Activated T-cell treated with anti-CD3 and anti-CD28 coated beads, Interleukin-2, amount 50 U/mL, for 1 hour (primary cell): ENCODE results near the gene SARDH.
"Not testable (repeated sequence)": the region's sequence is repeated elsewhere in the genome, so short reads cannot be mapped to it uniquely, and the experiment has no call there.

Experiments
- DNase-seq: peaks from one replicate; pipeline ENCODE4 v3.0.0-alpha.2; 2020

SARDH gene

DNA sequence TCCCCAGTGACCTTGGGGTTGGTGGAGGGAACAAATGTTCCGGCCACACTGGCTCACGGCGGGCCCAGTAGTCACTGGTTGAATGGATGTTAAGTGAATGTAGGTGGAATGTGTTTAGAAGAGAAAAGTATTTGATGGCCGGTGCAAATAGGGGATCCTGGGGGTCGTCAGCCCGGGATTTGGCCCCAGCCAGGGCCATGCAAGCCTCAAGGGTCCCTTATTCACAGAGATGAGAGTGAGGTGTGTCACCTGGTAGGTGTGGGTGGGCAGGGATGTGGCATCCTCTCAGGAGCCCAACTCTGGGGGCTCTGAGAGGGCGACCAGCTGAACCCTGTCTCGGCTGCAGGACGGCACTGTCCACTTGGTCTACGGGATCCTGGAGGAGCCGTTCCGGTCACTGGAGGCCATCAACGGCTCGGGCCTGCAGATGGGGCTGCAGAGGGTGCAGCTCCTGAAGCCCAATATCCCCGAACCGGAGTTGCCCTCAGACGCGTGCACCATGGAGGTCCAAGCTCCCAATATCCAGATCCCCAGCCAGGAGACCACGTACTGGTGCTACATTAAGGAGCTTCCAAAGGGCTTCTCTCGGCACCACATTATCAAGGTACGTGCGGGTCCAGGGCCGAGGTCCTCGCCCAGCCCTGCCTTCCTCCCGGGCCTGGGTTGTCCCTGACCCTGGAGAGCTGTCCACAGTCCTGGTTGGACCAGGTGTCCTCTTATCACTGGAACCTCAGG lies 96.1 kb downstream of the SARDH start:
- DNase-seq, result no peak

DNA sequence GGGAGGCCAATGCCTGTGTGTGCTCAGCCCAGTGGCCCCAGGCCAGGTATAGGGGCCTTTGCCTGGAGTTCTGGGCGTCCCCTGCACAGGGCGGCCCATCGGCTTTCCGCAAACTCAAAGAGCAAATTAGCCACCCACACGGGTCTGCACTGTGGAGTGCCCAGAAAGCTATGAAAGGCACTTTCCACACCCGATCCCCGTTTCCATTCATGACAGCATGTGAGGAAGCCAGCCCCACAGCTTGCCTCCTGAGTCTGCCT lies 96.8 kb downstream of the SARDH start:
- DNase-seq, result no peak

- no peak for DNase-seq
These were observed 97.4 kb downstream of the SARDH start for GRCh38 chr9:133640580-133641395.

GRCh38 chr9:133640160-133640559 lies 98.0 kb downstream of the SARDH start:
- no peak for DNase-seq

DNA sequence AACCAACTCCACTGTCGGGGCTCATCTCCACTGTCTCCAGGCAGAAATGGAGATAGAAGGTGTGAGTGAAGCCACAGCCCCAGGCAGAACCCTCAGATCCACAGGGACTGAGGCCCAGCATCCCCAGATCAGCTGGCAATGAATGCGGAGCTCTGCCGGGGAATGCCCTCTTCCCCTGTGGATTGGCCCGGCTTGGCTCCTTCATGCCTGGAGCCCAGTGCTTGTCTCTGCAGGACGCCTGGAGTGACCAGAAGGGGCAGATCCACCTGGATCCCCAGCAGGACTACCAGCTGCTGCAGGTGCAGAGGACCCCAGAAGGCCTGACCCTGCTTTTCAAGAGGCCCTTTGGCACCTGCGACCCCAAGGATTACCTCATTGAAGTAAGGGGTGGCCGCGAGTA lies 98.5 kb downstream of the SARDH start:
- DNase-seq, result no peak

- DNase-seq, result no peak
These were observed 99.4 kb downstream of the SARDH start for GRCh38 chr9:133638711-133639110.

DNA sequence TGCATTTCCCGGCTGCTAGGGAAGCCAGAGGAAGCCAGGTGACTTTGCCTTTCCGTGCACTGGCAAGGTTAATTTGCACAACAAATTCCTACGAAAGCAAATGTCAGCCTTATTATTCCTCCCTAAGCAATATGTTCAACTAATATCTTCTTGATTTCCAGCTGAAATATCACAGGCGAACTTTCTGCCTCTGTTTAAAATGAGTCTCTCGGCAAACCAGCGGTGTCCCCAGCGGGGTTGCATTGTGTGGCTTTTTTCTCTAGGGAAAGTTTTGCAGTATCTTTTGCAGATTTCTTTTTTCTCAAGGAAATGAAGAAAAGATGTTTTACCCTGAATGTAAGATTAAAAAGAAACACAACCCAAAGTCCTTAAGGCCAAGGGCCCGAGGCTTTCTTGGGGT lies 100.1 kb downstream of the SARDH start:
- DNase-seq, result no peak

DNA sequence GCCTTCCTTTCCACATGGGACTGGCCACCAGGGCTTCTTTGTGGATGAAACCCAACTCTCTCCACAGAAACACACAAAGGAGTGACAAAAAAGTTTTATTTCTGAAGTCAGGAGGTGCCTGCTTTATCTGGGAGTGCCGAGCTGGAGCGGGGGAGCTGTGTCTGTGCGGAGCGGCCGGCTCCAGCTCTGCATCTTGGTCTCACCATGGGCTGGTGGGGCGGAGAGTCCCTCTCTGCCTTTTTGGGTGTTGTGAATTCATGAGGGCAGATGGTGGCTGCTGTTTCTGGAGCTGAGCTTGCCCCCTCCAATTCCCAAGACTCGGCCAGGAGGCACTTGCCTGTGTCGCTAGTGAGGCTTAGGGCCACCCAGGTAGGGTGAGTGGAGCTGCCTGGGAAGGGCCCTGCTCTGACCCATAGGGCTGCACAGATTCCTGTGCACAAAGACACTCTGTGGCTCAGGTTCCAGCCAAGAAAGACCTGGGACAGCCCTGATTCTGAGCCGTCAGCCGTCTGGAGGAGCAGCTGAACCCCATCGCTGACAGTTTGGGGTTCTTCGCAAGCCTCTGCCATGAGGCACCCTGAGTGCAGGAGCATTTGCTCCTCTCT lies 100.6 kb downstream of the SARDH start:
- DNase-seq, result no peak

- no peak for DNase-seq
These were observed 101.2 kb downstream of the SARDH start for GRCh38 chr9:133636902-133637301.

DNA sequence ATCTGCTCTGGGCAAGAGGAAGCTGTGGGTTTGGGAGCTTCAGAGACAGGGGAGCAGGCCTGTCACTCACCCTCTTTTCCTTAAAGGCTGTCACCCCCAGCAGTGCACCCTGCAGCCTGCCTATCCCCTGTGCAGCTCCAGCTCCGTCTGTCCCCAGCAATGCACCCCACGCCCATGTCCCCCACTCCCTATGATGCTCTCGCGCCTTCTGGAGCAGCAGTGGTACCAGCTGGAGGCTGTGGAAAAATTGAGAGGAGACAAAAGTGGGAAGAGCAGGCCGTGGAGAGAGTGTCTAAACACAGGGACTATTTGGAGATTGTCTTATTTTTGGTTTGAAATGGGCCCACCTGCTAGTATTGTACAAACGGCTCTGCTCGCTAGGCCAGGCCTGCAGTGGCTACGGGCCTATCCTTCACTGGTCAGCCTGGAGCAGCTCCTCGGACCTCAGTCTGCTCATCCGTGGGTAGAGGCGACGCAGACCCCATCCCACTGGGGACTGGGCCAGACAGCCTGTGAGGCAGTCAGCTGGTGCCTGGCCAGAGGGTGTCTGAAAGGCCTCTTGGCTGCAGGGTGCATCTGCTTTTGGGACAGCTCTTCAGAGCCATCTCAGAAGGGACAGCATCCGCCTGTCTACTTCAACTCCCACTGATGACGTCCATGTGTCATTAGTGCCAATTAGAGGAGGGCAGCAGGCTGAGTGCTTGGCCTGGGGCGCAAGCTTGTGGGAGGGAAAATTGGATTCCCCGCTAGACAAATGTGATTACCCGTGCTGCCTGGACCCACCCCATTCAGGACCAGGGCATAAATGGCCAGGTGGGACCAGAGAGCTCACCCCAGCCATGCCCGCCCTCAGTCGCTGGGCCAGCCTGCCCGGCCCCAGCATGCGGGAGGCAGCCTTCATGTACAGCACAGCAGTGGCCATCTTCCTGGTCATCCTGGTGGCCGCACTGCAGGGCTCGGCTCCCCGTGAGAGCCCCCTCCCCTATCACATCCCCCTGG lies 102.3 kb downstream of the SARDH start, which contains the start of gene DBH:
TSS of gene DBH (plus strand) at position 831 of the 999 bp plus-strand sequence. CDS start at position 840, 9 bp downstream.
- no peak for DNase-seq

DNA sequence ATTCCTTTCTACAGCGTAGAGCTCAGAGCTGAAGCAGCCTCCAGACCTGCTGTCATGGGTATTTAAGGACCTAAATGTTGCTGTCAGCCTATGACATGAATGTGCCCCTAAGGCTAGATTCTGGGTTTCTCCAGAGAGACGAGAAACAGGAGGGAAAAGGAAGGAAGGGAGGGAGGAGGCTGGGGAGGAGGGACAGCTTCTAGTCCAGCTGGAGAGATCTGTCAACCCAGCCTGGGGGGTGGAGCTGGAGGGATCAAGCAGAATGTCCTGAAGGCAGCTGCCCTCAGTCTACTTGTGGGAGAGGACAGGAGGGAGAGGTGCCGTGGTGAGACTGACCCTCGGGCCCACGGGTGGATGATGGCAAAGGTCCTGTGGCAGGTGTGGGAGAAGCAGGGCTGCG lies 103.1 kb downstream of the SARDH start:
- no peak for DNase-seq

DNA sequence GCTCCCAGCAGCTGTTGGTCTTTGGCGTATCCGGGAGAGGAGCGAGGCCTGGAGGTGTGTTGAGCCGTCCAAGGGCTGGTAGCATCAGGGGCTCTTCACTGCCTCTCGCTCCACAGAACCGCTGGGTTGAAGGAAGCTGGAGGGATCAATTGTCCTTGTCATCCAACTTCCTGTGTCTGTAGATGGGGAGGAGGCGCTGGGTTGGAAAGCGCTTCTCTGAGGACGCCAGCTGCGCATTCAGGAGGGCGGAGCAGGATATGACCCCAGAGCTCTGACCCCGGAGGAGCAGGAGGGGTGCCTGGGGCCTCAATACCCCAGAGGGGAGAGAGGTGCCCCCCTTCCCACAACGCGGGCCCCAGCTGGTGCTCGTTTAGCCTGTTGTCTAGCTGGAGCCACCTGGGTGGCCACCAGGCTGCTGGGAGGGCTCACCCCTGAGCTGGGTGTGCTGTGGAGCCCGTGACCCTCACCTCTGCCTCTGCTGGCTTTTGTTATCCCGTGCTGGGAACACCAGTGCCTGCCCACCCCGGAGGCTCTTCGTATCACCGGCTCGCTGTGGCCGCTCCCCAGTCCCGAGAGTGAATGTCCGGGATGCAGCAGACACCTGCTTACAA lies 104.0 kb downstream of the SARDH start:
- no peak for DNase-seq

GRCh38 chr9:133633681-133634080 lies 104.5 kb downstream of the SARDH start:
- DNase-seq, result no peak

- DNase-seq, result no peak
These were observed 105.1 kb downstream of the SARDH start for GRCh38 chr9:133632806-133633680.

DNA sequence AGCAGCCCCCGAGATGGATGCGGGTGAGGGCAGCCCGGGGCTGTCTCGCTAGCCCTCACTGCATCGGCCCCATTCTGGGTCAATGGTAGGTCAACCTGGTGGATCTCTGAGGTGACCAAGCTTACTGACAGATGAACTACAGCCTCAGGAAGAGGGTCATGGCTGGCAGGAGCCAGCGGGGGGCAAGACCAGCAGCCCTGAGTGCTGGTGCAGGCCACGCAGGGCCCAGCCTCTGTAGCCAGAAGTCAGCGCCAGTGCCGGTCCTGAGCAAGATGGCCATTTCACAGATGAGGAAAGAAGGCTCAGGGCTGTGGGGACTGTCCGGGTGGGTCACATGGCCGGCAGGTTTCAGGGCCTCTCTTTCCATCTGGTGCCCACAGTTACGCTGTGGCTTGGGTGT lies 107.0 kb downstream of the SARDH start:
- DNase-seq, result no peak

DNA sequence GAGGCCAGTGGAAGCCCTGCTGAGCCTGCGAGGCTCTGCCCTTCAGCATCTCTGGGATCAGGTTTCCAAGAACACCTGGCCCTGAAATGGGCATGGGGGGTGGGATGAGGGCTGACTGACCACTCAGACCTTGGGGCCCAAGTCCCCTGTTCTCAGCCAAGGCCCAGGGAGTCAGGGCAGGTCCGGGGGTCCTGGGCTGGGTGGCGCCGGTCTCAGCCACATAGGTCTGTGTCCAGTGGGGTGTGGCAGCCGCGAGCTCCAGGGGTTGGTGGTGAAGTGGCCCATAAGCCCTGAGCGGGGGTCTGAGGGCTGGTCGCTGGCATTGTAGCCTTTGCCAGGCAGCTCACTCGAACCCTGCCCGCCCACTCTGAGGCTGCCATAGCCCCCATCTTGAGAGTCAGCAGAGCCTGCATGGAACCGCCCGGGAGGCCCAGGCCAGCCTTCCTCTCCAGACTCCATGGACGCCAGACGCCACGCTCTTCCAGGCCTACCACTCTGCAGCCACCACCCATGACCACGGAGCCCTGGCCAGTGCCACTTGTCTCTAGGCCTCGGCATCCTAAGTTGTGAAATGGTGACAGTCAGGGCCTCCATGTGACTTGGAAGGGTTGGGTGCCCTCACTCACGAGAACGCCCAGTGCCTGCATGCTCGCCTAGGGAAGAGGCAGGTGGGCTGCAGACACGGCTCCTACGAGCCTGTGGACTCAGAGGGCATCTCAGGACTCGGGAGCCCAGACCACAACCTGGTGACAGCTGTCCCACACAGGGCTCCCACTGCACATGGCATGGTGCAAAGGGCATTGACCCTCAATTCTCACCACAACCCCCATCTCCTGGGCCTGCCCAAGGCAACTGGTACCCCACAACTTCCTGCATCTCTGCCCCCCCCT lies 108.7 kb downstream of the SARDH start:
- DNase-seq, result no peak

DNA sequence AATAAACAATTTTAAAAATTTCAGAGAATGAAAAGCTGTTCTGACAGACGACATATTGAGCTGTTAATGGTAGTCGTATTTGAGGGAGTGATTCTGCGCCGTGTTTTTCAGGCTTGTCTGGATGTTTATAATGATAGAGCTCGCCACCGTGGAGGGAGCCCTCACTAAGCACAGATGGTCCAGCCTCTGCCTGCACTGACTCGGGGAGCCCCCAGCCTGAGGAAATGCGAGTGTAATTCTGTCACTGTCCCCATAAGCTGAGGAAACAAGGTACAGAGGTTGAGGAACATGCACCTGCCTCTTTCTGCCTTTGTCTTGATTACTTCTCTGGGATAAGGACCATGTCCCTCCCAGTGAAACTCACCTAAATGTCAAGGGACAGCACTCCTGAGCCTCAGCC lies 109.4 kb downstream of the SARDH start:
- no peak for DNase-seq

GRCh38 chr9:133627341-133627740 lies 110.8 kb downstream of the SARDH start:
- DNase-seq, result no peak

DNA sequence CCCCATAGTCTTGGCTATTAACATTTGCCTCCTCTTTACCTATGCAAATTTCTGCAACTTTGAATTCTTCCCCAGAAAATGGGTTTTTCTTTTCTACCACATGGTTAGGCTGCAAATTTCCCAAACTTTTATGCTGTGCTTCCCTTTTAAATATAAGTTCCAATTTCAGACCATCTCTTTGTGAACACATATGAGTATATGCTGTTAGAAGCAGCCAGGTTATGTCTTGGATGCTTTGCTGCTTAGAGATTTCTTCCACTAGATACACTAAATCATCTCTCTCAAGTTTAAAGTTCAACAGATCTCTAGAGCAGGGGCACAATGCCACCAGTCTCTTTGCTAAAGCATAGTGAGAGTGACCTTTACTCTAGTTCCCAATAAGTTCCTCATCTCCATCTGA lies 112.1 kb downstream of the SARDH start:
- DNase-seq, result not testable (repeated sequence)

- DNase-seq, result no peak
These were observed 115.6 kb downstream of the SARDH start for GRCh38 chr9:133622555-133622954.
